OCI-LY7 (cell line): ENCODE data around the gene TMEM165. TPM values are rescaled to one million over a fixed set of nuclear protein-coding genes. Genes with fewer than 3 reads are reported as not detected.
A peak's percentile ranks its signal among the peaks of the same experiment; 100 is the strongest.

ENCODE experiments used
- BruUV-seq: library from RNA; stranded (reverse); fragments of 400-500 nt; replicated peaks from 2 replicates; lab custom pipeline; 2021; lab: Mats Ljungman, UMichigan
- CTCF ChIA-PET: fragments of 300-600 bp; sonication (Branson Sonifier 250); formaldehyde crosslinking; loops from one replicate; lab custom pipeline; 2022; ENCODE audit warnings: antibody characterized with exemption; ENCODE audit not compliant: unreplicated experiment; lab: Charles Lee
- POLR2A ChIA-PET: fragments of 300-600 bp; sonication (Branson Sonifier 250); formaldehyde crosslinking; loops from one replicate; lab custom pipeline; 2022; ENCODE audit warnings: antibody characterized with exemption; lab: Charles Lee
- DNase-seq: peaks from one replicate; pipeline ENCODE4 v3.0.0-alpha.2; 2015; ENCODE audit warnings: low spot score
- H2AFZ ChIP-seq: fragments of 200-600 bp; sonication (generic), shearing (Covaris generic); 2 replicates; pipeline ENCODE4 v1.6.1; 2014; ENCODE audit warnings: mild to moderate bottlenecking, antibody characterized with exemption, low read length, moderate library complexity
- H3K27ac ChIP-seq: fragments of 200-600 bp; sonication (generic); 2 replicates; pipeline ENCODE4 v1.5.1; 2014; ENCODE audit warnings: mixed run types, low read depth, mild to moderate bottlenecking, moderate library complexity, low read length, inconsistent platforms; ENCODE audit not compliant: poor library complexity, severe bottlenecking
- H3K36me3 ChIP-seq: fragments of 200-600 bp; sonication (generic); 2 replicates; pipeline ENCODE4 v1.6.1; 2014; ENCODE audit warnings: mild to moderate bottlenecking, antibody characterized with exemption, low read length, moderate library complexity, mixed read lengths; ENCODE audit not compliant: insufficient read depth
- H3K4me1 ChIP-seq: fragments of 200-600 bp; sonication (generic); 2 replicates; pipeline ENCODE4 v1.5.1; 2014; ENCODE audit warnings: mild to moderate bottlenecking, low read length; ENCODE audit not compliant: insufficient read depth, poor library complexity, severe bottlenecking
- H3K4me2 ChIP-seq: fragments of 200-600 bp; sonication (generic); 2 replicates; pipeline ENCODE4 v1.6.1; 2014; ENCODE audit warnings: mild to moderate bottlenecking, low read length
- H3K4me3 ChIP-seq: fragments of 200-600 bp; sonication (generic); 2 replicates; pipeline ENCODE4 v1.5.1; 2014; ENCODE audit warnings: mild to moderate bottlenecking, low read depth, low read length; ENCODE audit not compliant: poor library complexity, severe bottlenecking
- H3K79me2 ChIP-seq: fragments of 200-600 bp; sonication (generic); 2 replicates; pipeline ENCODE4 v1.6.1; 2016; ENCODE audit warnings: low read depth, mild to moderate bottlenecking, low read length, moderate library complexity, mixed read lengths; ENCODE audit not compliant: insufficient read depth
- H3K9me2 ChIP-seq: fragments of 200-600 bp; sonication (generic); 2 replicates; pipeline ENCODE4 v1.6.1; 2016; ENCODE audit warnings: mild to moderate bottlenecking, low read length, mixed read lengths; ENCODE audit not compliant: insufficient read depth
- H3K9me3 ChIP-seq: fragments of 200-600 bp; sonication (generic); 2 replicates; pipeline ENCODE4 v1.6.1; 2014; ENCODE audit warnings: mild to moderate bottlenecking, mixed run types, low read length, mixed read lengths
- H4K20me1 ChIP-seq: fragments of 200-600 bp; sonication (generic); 2 replicates; pipeline ENCODE4 v1.6.1; 2014; ENCODE audit warnings: mild to moderate bottlenecking, antibody characterized with exemption, low read length, moderate library complexity, mixed read lengths; ENCODE audit not compliant: insufficient read depth
- EZH2phosphoT487 ChIP-seq: fragments of 200-600 bp; sonication (generic); IDR thresholded peaks from 2 replicates; pipeline ENCODE4 v1.6.1; 2018; ENCODE audit warnings: low read depth, borderline replicate concordance, mild to moderate bottlenecking, mixed run types, antibody characterized with exemption, low read length, moderate library complexity, mixed read lengths
- intact Hi-C: fragments of 100-400 bp; cut with micrococcal nuclease; formaldehyde crosslinking; loops from one replicate; pipeline ENCODE4 v1.10.0; 2022; ENCODE audit not compliant: unreplicated experiment
- total RNA-seq, 2 experiments: library from RNA; depleted of rRNA in 1 of 2; stranded (reverse); fragments of >200 nt in 1 of 2; shearing (Covaris generic) in 1 of 2; gene quantifications; 2 replicates each; pipeline ENCODE4 v1.2.3, GENCODE V29; 2014 to 2022
- TF ChIP-seq, protein P1 (sequence below): fragments of 200-600 bp; sonication (generic); conservative IDR thresholded peaks from 2 replicates; pipeline ENCODE4 v1.5.1; 2014; ENCODE audit warnings: mild to moderate bottlenecking, antibody characterized with exemption, low read length, moderate library complexity, mixed read lengths

The TMEM165 gene
- total RNA-seq, 2 experiments from 2014 or later: 70.8 to 86.1 TPM

DNA sequence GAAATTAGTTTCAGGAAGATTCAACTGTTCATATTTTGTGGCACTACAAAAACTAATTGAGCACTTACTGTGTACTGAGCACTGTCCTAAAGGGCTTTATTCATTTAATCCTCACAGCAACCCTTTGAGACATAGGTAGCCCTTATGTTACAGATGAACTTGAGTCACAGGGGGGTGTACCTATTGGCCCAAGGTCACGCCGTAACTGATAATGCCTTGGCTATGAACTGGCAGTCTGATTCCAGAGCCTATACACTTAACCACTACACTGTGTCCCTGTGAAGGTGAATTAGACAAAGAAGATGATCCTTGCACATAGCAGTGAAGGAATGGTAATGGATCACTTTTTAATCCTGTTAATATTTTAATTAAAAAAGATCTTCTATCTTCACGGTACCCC is 12.0 kb downstream of the TMEM165 start:
- BruUV-seq: no TSS peak
- peaks cover 23% of the 10 kb centered on the region for H3K4me1 ChIP-seq
- DNase-seq: no peak
- H3K9me3 ChIP-seq: no peaks in the 10 kb centered on the region
- H3K4me2 ChIP-seq: no peak overlapping the region
- POLR2A ChIA-PET: no interaction called here
- H3K79me2 ChIP-seq: peaks cover 96% of the 10 kb centered on the region
- intact Hi-C loops: no loop called here
- peaks cover 4% of the 10 kb centered on the region; the same call in 1 of the 2 replicates for H4K20me1 ChIP-seq
- H3K36me3 ChIP-seq: peaks cover 95% of the 10 kb centered on the region
- CTCF ChIA-PET: no interaction called here
- no peaks in the 10 kb centered on the region for H3K9me2 ChIP-seq
- H3K27ac ChIP-seq: no peak overlapping the region
- TF ChIP-seq EZH2phosphoT487: no peak
- TF ChIP-seq, protein P1, sequence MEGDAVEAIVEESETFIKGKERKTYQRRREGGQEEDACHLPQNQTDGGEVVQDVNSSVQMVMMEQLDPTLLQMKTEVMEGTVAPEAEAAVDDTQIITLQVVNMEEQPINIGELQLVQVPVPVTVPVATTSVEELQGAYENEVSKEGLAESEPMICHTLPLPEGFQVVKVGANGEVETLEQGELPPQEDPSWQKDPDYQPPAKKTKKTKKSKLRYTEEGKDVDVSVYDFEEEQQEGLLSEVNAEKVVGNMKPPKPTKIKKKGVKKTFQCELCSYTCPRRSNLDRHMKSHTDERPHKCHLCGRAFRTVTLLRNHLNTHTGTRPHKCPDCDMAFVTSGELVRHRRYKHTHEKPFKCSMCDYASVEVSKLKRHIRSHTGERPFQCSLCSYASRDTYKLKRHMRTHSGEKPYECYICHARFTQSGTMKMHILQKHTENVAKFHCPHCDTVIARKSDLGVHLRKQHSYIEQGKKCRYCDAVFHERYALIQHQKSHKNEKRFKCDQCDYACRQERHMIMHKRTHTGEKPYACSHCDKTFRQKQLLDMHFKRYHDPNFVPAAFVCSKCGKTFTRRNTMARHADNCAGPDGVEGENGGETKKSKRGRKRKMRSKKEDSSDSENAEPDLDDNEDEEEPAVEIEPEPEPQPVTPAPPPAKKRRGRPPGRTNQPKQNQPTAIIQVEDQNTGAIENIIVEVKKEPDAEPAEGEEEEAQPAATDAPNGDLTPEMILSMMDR: no peak
- no peak overlapping the region for H3K4me3 ChIP-seq
- no peak overlapping the region for H2AFZ ChIP-seq

DNA sequence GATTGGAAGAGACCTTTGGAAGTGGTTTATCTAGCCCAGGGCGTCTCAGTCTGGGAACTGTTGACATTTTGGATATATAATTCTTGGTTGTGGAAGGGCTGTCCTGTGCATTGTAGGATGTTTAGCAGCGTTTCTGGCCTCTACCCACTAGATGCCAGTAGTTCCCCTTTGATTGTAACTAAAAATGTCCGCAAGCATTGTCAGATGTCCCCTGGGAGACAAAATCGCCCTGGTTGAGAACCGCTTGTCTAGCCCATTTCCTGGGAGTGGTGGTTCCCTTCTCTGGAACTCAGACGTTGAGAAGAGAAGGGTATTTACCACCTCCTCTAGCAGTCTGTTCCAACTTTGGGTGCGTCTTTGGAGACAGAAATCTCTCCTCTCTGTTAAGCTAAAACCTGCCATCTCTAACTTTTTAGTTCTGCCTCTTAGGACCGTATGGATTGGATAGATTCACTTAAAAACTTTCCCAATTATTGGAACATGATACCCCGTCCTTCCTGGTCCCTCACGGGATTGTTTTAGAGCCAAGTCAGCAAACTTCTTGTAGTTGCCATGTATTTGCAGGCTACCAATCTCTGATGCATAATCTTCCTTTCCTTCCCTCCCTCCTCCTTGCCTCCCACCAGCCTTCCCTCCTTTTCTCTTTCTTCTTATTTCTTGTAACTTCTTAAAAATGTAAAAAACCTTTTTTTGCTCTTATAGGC is 13.9 kb downstream of the TMEM165 start:
- H3K4me3 ChIP-seq: no peak overlapping the region
- no peak overlapping the region for H2AFZ ChIP-seq
- no peaks in the 10 kb centered on the region for H3K9me3 ChIP-seq
- peaks cover 4% of the 10 kb centered on the region; the same call in 1 of the 2 replicates for H4K20me1 ChIP-seq
- H3K9me2 ChIP-seq: no peaks in the 10 kb centered on the region
- peaks cover 23% of the 10 kb centered on the region for H3K4me1 ChIP-seq
- H3K79me2 ChIP-seq: peaks cover 90% of the 10 kb centered on the region
- H3K4me2 ChIP-seq: peak overlapping the region; percentile 39
- TF ChIP-seq, protein P1: peak; percentile 68
- no peak for TF ChIP-seq EZH2phosphoT487
- no TSS peak for BruUV-seq
- peak; percentile 52 for DNase-seq
- intact Hi-C loops: no loop called here
- ChIA-PET CTCF (interaction anchor here (1.5 kb wide), 1 partner anchor 11 kb away, joined by 6 read pairs; no protein-coding TSS in a partner anchor), POLR2A (interaction anchor here (1.3 to 3.3 kb wide), 3 partner anchors 11 to 27 kb away, joined by 5 to 25 read pairs (median 16); partner anchors contain the start of gene TMEM165)
- peak overlapping the region; percentile 18 for H3K27ac ChIP-seq
- H3K36me3 ChIP-seq: peaks cover 91% of the 10 kb centered on the region

DNA sequence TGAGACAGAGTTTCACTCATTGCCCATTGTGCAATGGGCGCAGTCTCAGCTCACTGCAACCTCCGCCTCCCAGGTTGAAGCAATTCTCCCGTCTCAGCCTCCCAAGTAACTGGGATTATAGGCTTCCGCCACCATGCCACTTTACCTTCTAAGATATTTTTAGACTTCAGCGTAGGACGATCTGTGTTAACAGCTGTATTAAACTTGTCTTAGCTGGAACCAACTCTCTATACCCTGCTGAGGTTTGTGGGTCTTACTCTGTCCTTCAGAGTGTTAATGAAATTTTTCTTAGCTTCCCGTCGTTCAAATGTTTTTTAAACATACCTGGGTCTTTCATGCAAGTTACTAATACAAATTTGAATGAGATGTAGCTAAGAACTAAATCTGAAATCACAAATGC is 14.7 kb downstream of the TMEM165 start:
- no peak for DNase-seq
- peaks cover 90% of the 10 kb centered on the region for H3K79me2 ChIP-seq
- TF ChIP-seq EZH2phosphoT487: no peak
- TF ChIP-seq, protein P1: no peak
- H3K9me3 ChIP-seq: no peaks in the 10 kb centered on the region
- H4K20me1 ChIP-seq: peaks cover 7% of the 10 kb centered on the region; the same call in 1 of the 2 replicates
- ChIA-PET CTCF (interaction anchor here (1.5 kb wide), 1 partner anchor 12 kb away, joined by 6 read pairs; no protein-coding TSS in a partner anchor), POLR2A (interaction anchor here (0.5 to 3.3 kb wide), 6 partner anchors 12 to 1597 kb away, joined by 3 to 25 read pairs (median 5); partner anchors contain the start of gene TMEM165)
- peaks cover 23% of the 10 kb centered on the region for H3K4me1 ChIP-seq
- intact Hi-C loops: no loop called here
- H3K27ac ChIP-seq: no peak overlapping the region
- no peak overlapping the region for H2AFZ ChIP-seq
- no peak overlapping the region for H3K4me3 ChIP-seq
- no peak overlapping the region for H3K4me2 ChIP-seq
- H3K36me3 ChIP-seq: peaks cover 91% of the 10 kb centered on the region
- BruUV-seq: no TSS peak
- no peaks in the 10 kb centered on the region for H3K9me2 ChIP-seq
